HCT116 (cell line): ENCODE results near the gene UMAD1. TPM values are rescaled to one million over a fixed set of nuclear protein-coding genes. Genes with fewer than 3 reads are reported as not detected.

Experiments
- ATAC-seq: fragments of 200-7000 bp; cut with Tn5 transposase; 2 replicates; pipeline ENCODE4 v1.9.1; 2020; ENCODE audit warnings: mild to moderate bottlenecking, moderate library complexity
- BruUV-seq: library from RNA; stranded (reverse); fragments of 400-500 nt; replicated peaks from 2 replicates; lab custom pipeline; 2021; lab: Mats Ljungman, UMichigan
- CTCF ChIA-PET: fragments of 300-600 bp; sonication (Branson Sonifier 250); formaldehyde crosslinking; loops from one replicate; lab custom pipeline; 2021; ENCODE audit warnings: antibody characterized with exemption; lab: Charles Lee
- POLR2A ChIA-PET: fragments of 300-600, 350-600 bp; sonication (Branson Sonifier 250); formaldehyde crosslinking; loops from one replicate; lab custom pipeline; 2021; ENCODE audit warnings: antibody characterized with exemption; lab: Charles Lee
- RAD21 ChIA-PET, 2 experiments: fragments of 300-600 bp; sonication (Branson Sonifier 250); formaldehyde crosslinking; loops; one replicate each; lab custom pipeline; 2023; ENCODE audit warnings: low total read pairs in 2 of 2; ENCODE audit not compliant: uncharacterized antibody in 2 of 2, unreplicated experiment in 2 of 2, low non-redundant PET in 1 of 2; lab: Charles Lee
- DNase-seq: peaks from one replicate; pipeline ENCODE4 v3.0.0-alpha.2; 2010; ENCODE audit warnings: low read depth, low spot score
- H2AFZ ChIP-seq: fragments of 200-600 bp; shearing (Covaris generic), sonication (generic); 2 replicates; pipeline ENCODE4 v1.6.1; 2017; ENCODE audit warnings: low read depth, mixed run types, mixed read lengths, antibody characterized with exemption, low read length; ENCODE audit not compliant: poor library complexity, severe bottlenecking
- H3K27ac ChIP-seq: 2 replicates; pipeline ENCODE4 v1.5.1; 2012; ENCODE audit warnings: low read depth, low read length
- H3K27me3 ChIP-seq: fragments of 200-600 bp; sonication (generic); 2 replicates; pipeline ENCODE4 v1.6.1; 2016; ENCODE audit warnings: mixed run types, low read length, mixed read lengths; ENCODE audit not compliant: insufficient read depth
- H3K36me3 ChIP-seq, 2 experiments: fragments of 200-500 bp in 1 of 2; fragments of 200-600 bp in 1 of 2; sonication (Bioruptor generic) in 1 of 2; sonication (generic) in 1 of 2; 2 replicates each; pipeline versions ENCODE4 v1.5.1 to v1.6.1; 2014 to 2016; ENCODE audit warnings: low read length in 2 of 2, inconsistent platforms in 1 of 2, mixed read lengths in 1 of 2, mixed run types in 1 of 2; ENCODE audit not compliant: insufficient read depth in 2 of 2, control insufficient read depth in 1 of 2
- H3K4me1 ChIP-seq, 2 experiments: fragments of 200-600 bp in 1 of 2; sonication (generic) in 1 of 2; 2 replicates each; pipeline versions ENCODE4 v1.5.1 to v1.6.1; 2012 to 2017; ENCODE audit warnings: low read length in 2 of 2, inconsistent platforms in 1 of 2, mild to moderate bottlenecking in 1 of 2, mixed read lengths in 1 of 2, mixed run types in 1 of 2, moderate library complexity in 1 of 2; ENCODE audit not compliant: insufficient read depth in 2 of 2, control insufficient read depth in 1 of 2
- H3K4me2 ChIP-seq: fragments of 200-600 bp; sonication (generic); 2 replicates; pipeline ENCODE4 v1.6.1; 2017; ENCODE audit warnings: mixed run types, low read length, mixed read lengths
- H3K4me3 ChIP-seq, 2 experiments: fragments of 200-600 bp in 1 of 2; sonication (generic) in 1 of 2; replicated peaks in 1 of 2; 2 replicates each; pipeline ENCODE4 v1.5.1; 2011 to 2016; ENCODE audit warnings: low read length in 2 of 2, control low read depth in 1 of 2, low read depth in 1 of 2, mild to moderate bottlenecking in 1 of 2, mixed read lengths in 1 of 2, mixed run types in 1 of 2
- H3K79me2 ChIP-seq: fragments of 200-600 bp; sonication (generic); 2 replicates; pipeline ENCODE4 v1.6.1; 2017; ENCODE audit warnings: mild to moderate bottlenecking, mixed run types, low read length, moderate library complexity, mixed read lengths; ENCODE audit not compliant: insufficient read depth
- H3K9ac ChIP-seq: fragments of 200-600 bp; sonication (generic); 2 replicates; pipeline ENCODE4 v1.6.1; 2016; ENCODE audit warnings: low read length, mixed read lengths
- H3K9me2 ChIP-seq: fragments of 200-600 bp; sonication (generic), shearing (Covaris generic); 2 replicates; pipeline ENCODE4 v1.6.1; 2017; ENCODE audit warnings: mixed run types, mild to moderate bottlenecking, moderate library complexity; ENCODE audit not compliant: insufficient read depth
- H3K9me3 ChIP-seq, 2 experiments: fragments of 200-500 bp in 1 of 2; fragments of 200-600 bp in 1 of 2; sonication (Bioruptor generic) in 1 of 2; sonication (generic) in 1 of 2; 2 replicates each; pipeline ENCODE4 v1.6.1; 2014 to 2017; ENCODE audit warnings: low read length in 2 of 2, mixed read lengths in 2 of 2, inconsistent platforms in 1 of 2, low read depth in 1 of 2, mild to moderate bottlenecking in 1 of 2, mixed run types in 1 of 2, moderate library complexity in 1 of 2; ENCODE audit not compliant: control insufficient read depth in 1 of 2, insufficient read depth in 1 of 2
- H4K20me1 ChIP-seq: fragments of 200-600 bp; sonication (generic), shearing (Covaris generic); 2 replicates; pipeline ENCODE4 v1.6.1; 2017; ENCODE audit warnings: mixed run types, mild to moderate bottlenecking, moderate library complexity; ENCODE audit not compliant: insufficient read depth
- ATF3 ChIP-seq: IDR thresholded peaks from 2 replicates; pipeline ENCODE4 v1.6.1; 2012
- CBX3 ChIP-seq: IDR thresholded peaks from 2 replicates; pipeline ENCODE4 v1.6.1; 2012; ENCODE audit warnings: low read depth
- CEBPB ChIP-seq: IDR thresholded peaks from 2 replicates; pipeline ENCODE4 v1.6.1; 2012; ENCODE audit warnings: low read depth
- EGR1 ChIP-seq: IDR thresholded peaks from 2 replicates; pipeline ENCODE4 v1.6.1; 2012; ENCODE audit warnings: low read depth
- ELF1 ChIP-seq: IDR thresholded peaks from 2 replicates; pipeline ENCODE4 v1.6.1; 2012; ENCODE audit warnings: low read depth, borderline replicate concordance
- EZH2 ChIP-seq: fragments of 200-600 bp; sonication (generic); IDR thresholded peaks from 2 replicates; pipeline ENCODE4 v1.6.1; 2017; ENCODE audit warnings: antibody characterized with exemption, mixed run types
- JUND ChIP-seq: IDR thresholded peaks from 2 replicates; pipeline ENCODE4 v1.6.1; 2012
- MAX ChIP-seq: IDR thresholded peaks from 2 replicates; pipeline ENCODE4 v1.6.1; 2012
- POLR2A ChIP-seq: IDR thresholded peaks from 2 replicates; pipeline ENCODE4 v1.7.0; 2011; ENCODE audit warnings: borderline replicate concordance; ENCODE audit not compliant: insufficient read depth, insufficient read length; ENCODE audit errors: extremely low read depth
- RAD21 ChIP-seq: IDR thresholded peaks from 2 replicates; pipeline ENCODE4 v1.6.1; 2012; ENCODE audit warnings: low read depth, mild to moderate bottlenecking
- REST ChIP-seq: IDR thresholded peaks from 2 replicates; pipeline ENCODE4 v1.6.1; 2012; ENCODE audit warnings: low read depth
- SP1 ChIP-seq: IDR thresholded peaks from 2 replicates; pipeline ENCODE4 v1.6.1; 2012; ENCODE audit warnings: low read depth
- TCF7L2 ChIP-seq: IDR thresholded peaks from 2 replicates; pipeline ENCODE4 v1.7.0; 2011; ENCODE audit warnings: borderline replicate concordance, inconsistent platforms; ENCODE audit not compliant: insufficient read depth, insufficient read length; ENCODE audit errors: extremely low read depth
- ZBTB33 ChIP-seq: IDR thresholded peaks from 2 replicates; pipeline ENCODE4 v1.6.1; 2011; ENCODE audit warnings: mild to moderate bottlenecking, low read length, moderate library complexity; ENCODE audit not compliant: insufficient replicate concordance; ENCODE audit errors: extremely low read depth
- ZFX ChIP-seq: fragments of 450-650 bp; IDR thresholded peaks from 2 replicates; pipeline ENCODE4 v1.6.1; 2017
- ZNF274 ChIP-seq: fragments of 200-500 bp; sonication (Bioruptor generic); IDR thresholded peaks from 2 replicates; pipeline ENCODE4 v1.6.1; 2014; ENCODE audit warnings: mild to moderate bottlenecking, low read depth, low read length, inconsistent platforms
- intact Hi-C: fragments of 100-400 bp; cut with micrococcal nuclease; formaldehyde crosslinking; loops from 2 replicates; pipeline ENCODE4 v1.10.0; 2022
- total RNA-seq: library from RNA; stranded (reverse); gene quantifications from one replicate; pipeline ENCODE4 v1.2.1, GENCODE V29; 2021; ENCODE audit not compliant: unreplicated experiment

Gene UMAD1
- total RNA-seq, 1 experiment from 2014 or later, result 12.7 TPM

GRCh38 chr7:7707806-7708205 lies 67.3 kb downstream of the UMAD1 start:
- ATAC-seq (no peak), DNase-seq (no peak)
- Histone ChIP-seq H3K4me3 (no peak overlapping the region), H4K20me1 (no peaks in the 10 kb centered on the region), H3K36me3 (no peaks in the 10 kb centered on the region), H3K9ac (no peak overlapping the region), H3K27ac (no peak overlapping the region), H3K4me2 (no peak overlapping the region), H3K79me2 (no peaks in the 10 kb centered on the region), H3K9me2 (no peaks in the 10 kb centered on the region), H3K27me3 (no peaks in the 10 kb centered on the region), H3K9me3 (no peaks in the 10 kb centered on the region), H2AFZ (no peak overlapping the region), H3K4me1 (no peaks in the 10 kb centered on the region)
- ChIA-PET RAD21 (no interaction called here), POLR2A (no interaction called here), CTCF (no interaction called here)
- intact Hi-C loops, result no loop called here
- TF ChIP-seq EGR1 (no peak), MAX (no peak), ZBTB33 (no peak), ZFX (no peak), EZH2 (no peak), CBX3 (no peak)
- BruUV-seq, result no TSS peak

GRCh38 chr7:7709291-7709690 lies 68.7 kb downstream of the UMAD1 start:
- ChIA-PET RAD21 (interaction anchor here in 1 of 2 experiments (0.6 kb wide), 1 partner anchor 32 kb away, joined by 5 read pairs; no protein-coding TSS in a partner anchor), CTCF (no interaction called here)
- intact Hi-C loops, result no loop called here
- TF ChIP-seq CBX3, result no peak
- TF ChIP-seq POLR2A, result no peak
- TF ChIP-seq ZNF274, result no peak
- TF ChIP-seq REST, result no peak
- no peak for TF ChIP-seq RAD21
- no peak for TF ChIP-seq CEBPB
- no peak for TF ChIP-seq JUND
- TF ChIP-seq EGR1, result no peak
- no peak for TF ChIP-seq SP1
- no peak for TF ChIP-seq EZH2
- no peak for TF ChIP-seq TCF7L2
- TF ChIP-seq ELF1, result no peak
- TF ChIP-seq ATF3, result no peak

More at GRCh38 chr7:7709291-7709690, 68.7 kb downstream of the UMAD1 start:
- Histone ChIP-seq H3K36me3 (no peaks in the 10 kb centered on the region), H3K4me2 (no peak overlapping the region), H3K4me3 (no peak overlapping the region), H4K20me1 (no peaks in the 10 kb centered on the region), H3K9ac (no peak overlapping the region), H2AFZ (no peak overlapping the region), H3K9me2 (no peaks in the 10 kb centered on the region), H3K9me3 (no peaks in the 10 kb centered on the region), H3K27ac (no peak overlapping the region), H3K4me1 (no peaks in the 10 kb centered on the region), H3K27me3 (no peaks in the 10 kb centered on the region), H3K79me2 (no peaks in the 10 kb centered on the region)
- no TSS peak for BruUV-seq
- no peak for ATAC-seq
- no peak for DNase-seq
- POLR2A ChIA-PET, result no interaction called here
